DND-41 (cell line): ENCODE data around the gene MSI2.
A peak's percentile ranks its signal among the peaks of the same experiment; 100 is the strongest.

Experiments used
- ATAC-seq: fragments of 200-7000 bp; cut with Tn5 transposase; 3 replicates; pipeline ENCODE4 v1.9.1; 2021; ENCODE audit warnings: low read depth; ENCODE audit not compliant: insufficient read depth
- DNase-seq: peaks from one replicate; pipeline ENCODE4 v3.0.0-alpha.2; 2020
- H2AFZ ChIP-seq: 2 replicates; pipeline ENCODE4 v1.6.0; 2012; ENCODE audit warnings: low read depth, low read length
- H3K27ac ChIP-seq: 2 replicates; pipeline ENCODE4 v1.5.1; 2012; ENCODE audit warnings: low read length, inconsistent platforms
- H3K27me3 ChIP-seq: fragments of 200-600 bp; sonication (generic); 2 replicates; pipeline ENCODE4 v1.6.0; 2012; ENCODE audit warnings: low read length, mild to moderate bottlenecking, inconsistent platforms; ENCODE audit not compliant: insufficient read depth, poor library complexity
- H3K36me3 ChIP-seq: 2 replicates; pipeline ENCODE4 v1.5.1; 2012; ENCODE audit warnings: low read length, inconsistent platforms; ENCODE audit not compliant: insufficient read depth
- H3K4me1 ChIP-seq: 2 replicates; pipeline ENCODE4 v1.5.1; 2012; ENCODE audit warnings: mild to moderate bottlenecking, low read length; ENCODE audit not compliant: insufficient read depth
- H3K4me2 ChIP-seq: 2 replicates; pipeline ENCODE4 v1.6.0; 2012; ENCODE audit warnings: mild to moderate bottlenecking, moderate library complexity, low read length, inconsistent platforms; ENCODE audit not compliant: insufficient read depth
- H3K4me3 ChIP-seq, 2 experiments: fragments of 200-600 bp in 1 of 2; shearing (Covaris generic) in 1 of 2; 2 replicates each; pipeline ENCODE4 v1.5.1; 2012 to 2016; ENCODE audit warnings: inconsistent platforms in 2 of 2, low read length in 2 of 2, mild to moderate bottlenecking in 2 of 2, low read depth in 1 of 2, moderate library complexity in 1 of 2
- H3K79me2 ChIP-seq: 2 replicates; pipeline ENCODE4 v1.6.0; 2012; ENCODE audit warnings: low read length, inconsistent platforms; ENCODE audit not compliant: insufficient read depth
- H3K9ac ChIP-seq: 2 replicates; pipeline ENCODE4 v1.6.0; 2012; ENCODE audit warnings: low read depth, mild to moderate bottlenecking, inconsistent platforms, low read length, moderate library complexity
- H3K9me3 ChIP-seq: 2 replicates; pipeline ENCODE4 v1.5.1; 2012; ENCODE audit warnings: low read length, moderate library complexity, mild to moderate bottlenecking, inconsistent platforms; ENCODE audit not compliant: insufficient read depth, severe bottlenecking
- H4K20me1 ChIP-seq: 2 replicates; pipeline ENCODE4 v1.6.0; 2012; ENCODE audit warnings: low read length; ENCODE audit not compliant: insufficient read depth
- EZH2 ChIP-seq: IDR thresholded peaks from 3 replicates; pipeline ENCODE4 v1.6.1; 2012; ENCODE audit warnings: borderline replicate concordance, low read depth, mild to moderate bottlenecking, moderate library complexity, low read length, inconsistent platforms; ENCODE audit not compliant: severe bottlenecking
- TF ChIP-seq, protein P1 (sequence below): IDR thresholded peaks from 2 replicates; pipeline ENCODE4 v1.5.1; 2012; ENCODE audit warnings: borderline replicate concordance, low read length, moderate library complexity, mild to moderate bottlenecking; ENCODE audit not compliant: poor library complexity, severe bottlenecking; ENCODE audit errors: extremely low read depth

The MSI2 gene

DNA sequence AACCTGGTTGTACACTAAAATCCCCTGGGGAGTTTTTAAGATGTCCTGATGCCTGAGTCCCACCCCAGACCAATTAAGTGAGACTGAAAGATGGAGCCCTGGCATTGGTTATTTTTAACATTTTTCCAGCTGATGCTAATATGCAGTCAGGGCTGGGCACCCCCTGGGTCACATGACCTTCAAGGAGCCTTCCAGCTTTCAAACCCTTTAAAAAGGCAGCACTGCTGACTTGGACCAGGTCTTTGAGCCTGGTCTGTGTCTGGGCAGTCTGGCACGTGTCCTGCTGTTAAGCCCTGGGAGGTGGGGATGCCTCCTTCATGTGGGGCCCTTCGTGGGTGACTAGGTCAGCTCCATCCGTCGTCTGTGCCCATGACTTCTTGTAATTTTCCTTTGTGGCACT is 286.2 kb downstream of the MSI2 start:
- H3K4me1 ChIP-seq = peaks cover 100% of the 10 kb centered on the region
- H3K9ac ChIP-seq = peak overlapping the region; percentile 22; the same call in 1 of the 2 replicates

DNA sequence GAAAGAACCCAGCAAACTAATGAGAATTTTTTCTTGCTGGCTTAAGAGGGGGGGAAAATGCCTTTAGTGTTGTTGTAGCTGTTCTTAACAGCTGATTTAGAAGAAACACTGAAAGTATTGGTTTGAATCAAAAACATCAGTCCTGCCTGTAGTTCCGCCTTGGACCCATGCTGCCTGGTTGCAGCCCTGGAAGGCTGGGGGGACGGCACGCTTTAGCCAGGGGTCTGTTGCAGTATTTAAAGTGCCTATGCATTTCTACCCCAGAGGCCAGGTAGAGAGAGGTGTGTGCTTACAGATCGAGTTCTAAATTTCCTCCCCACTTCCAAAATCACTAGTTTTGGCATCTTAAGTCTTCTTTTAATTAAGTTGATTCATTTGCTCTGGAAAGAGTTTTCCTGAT is 286.9 kb downstream of the MSI2 start:
- Histone ChIP-seq H3K36me3 (peaks cover 74% of the 10 kb centered on the region), H3K4me3 (no peak overlapping the region), H3K79me2 (peaks cover 99% of the 10 kb centered on the region), H3K27ac (peak overlapping the region; percentile 98), H4K20me1 (no peaks in the 10 kb centered on the region), H3K9ac (peak overlapping the region; percentile 22), H3K9me3 (no peaks in the 10 kb centered on the region), H2AFZ (no peak overlapping the region), H3K4me1 (peaks cover 100% of the 10 kb centered on the region), H3K27me3 (no peaks in the 10 kb centered on the region), H3K4me2 (no peak overlapping the region)
- TF ChIP-seq EZH2 = no peak
- TF ChIP-seq, protein P1, sequence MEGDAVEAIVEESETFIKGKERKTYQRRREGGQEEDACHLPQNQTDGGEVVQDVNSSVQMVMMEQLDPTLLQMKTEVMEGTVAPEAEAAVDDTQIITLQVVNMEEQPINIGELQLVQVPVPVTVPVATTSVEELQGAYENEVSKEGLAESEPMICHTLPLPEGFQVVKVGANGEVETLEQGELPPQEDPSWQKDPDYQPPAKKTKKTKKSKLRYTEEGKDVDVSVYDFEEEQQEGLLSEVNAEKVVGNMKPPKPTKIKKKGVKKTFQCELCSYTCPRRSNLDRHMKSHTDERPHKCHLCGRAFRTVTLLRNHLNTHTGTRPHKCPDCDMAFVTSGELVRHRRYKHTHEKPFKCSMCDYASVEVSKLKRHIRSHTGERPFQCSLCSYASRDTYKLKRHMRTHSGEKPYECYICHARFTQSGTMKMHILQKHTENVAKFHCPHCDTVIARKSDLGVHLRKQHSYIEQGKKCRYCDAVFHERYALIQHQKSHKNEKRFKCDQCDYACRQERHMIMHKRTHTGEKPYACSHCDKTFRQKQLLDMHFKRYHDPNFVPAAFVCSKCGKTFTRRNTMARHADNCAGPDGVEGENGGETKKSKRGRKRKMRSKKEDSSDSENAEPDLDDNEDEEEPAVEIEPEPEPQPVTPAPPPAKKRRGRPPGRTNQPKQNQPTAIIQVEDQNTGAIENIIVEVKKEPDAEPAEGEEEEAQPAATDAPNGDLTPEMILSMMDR = no peak
- ATAC-seq = no peak
- no peak for DNase-seq

More for the DNA sequence above, 286.2 kb downstream of the MSI2 start:
- Histone ChIP-seq H3K4me2 (no peak overlapping the region), H3K79me2 (peaks cover 99% of the 10 kb centered on the region), H3K36me3 (peaks cover 78% of the 10 kb centered on the region), H3K27me3 (no peaks in the 10 kb centered on the region), H3K4me3 (no peak overlapping the region), H3K9me3 (no peaks in the 10 kb centered on the region), H3K27ac (peak overlapping the region; percentile 98), H4K20me1 (no peaks in the 10 kb centered on the region), H2AFZ (no peak overlapping the region)
- no peak for DNase-seq
- ATAC-seq = no peak
- no peak for TF ChIP-seq EZH2
- TF ChIP-seq, protein P1 = no peak

DNA sequence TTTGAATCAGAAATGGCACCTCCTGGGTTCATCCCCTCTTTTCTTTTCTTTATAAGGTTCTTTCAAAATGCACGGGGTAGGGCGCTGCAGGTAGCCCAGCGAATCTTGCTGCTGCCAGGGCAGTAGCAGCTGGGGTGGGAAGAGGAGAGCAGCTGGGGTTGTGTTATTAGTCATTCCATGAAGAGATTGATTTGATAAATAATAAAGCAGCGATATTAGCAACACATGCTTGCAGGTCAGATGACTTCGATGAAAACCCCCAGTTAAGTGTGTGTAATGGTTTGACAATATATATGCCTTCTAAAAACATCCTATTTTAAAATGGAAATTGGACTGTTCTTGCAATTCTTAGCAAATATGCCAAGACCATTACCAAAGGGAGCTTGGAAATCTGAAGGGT is 288.1 kb downstream of the MSI2 start:
- Histone ChIP-seq H3K4me1 (peaks cover 100% of the 10 kb centered on the region), H3K27ac (peak overlapping the region; percentile 98), H3K36me3 (peaks cover 70% of the 10 kb centered on the region), H3K9me3 (no peaks in the 10 kb centered on the region), H3K27me3 (no peaks in the 10 kb centered on the region), H3K4me3 (no peak overlapping the region), H3K4me2 (no peak overlapping the region), H4K20me1 (no peaks in the 10 kb centered on the region), H3K79me2 (peaks cover 99% of the 10 kb centered on the region), H2AFZ (no peak overlapping the region), H3K9ac (0 out of 2 replicates have a peak overlapping the region, but pooled peaks have one; percentile 1)
- ATAC-seq (no peak), DNase-seq (no peak)
- TF ChIP-seq, protein P1 = no peak
- TF ChIP-seq EZH2 = no peak
